ENCODE data around the gene SNAPIN.

DNA sequence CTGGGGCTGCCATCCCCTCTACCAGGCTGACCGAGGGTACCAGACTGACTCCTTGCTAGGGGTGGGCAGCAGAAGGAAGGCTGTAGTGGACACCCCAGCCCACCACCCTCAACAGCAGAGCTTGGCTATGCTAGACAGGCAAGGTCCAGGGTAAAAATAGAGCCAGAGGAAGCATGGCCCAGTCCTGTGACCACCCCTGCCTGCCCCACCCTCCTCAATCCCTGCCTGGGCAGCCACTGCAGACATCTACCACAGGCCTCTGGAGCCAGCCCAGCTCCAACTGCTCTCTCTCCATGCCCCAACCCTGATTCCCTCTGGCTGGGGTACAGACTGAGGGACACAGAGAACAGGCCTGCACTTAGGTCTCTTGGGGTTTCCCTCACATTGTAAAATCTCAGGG, 28.5 kb upstream of the SNAPIN start:
- TF ChIP-seq CTCF (IDR thresholded peaks at IDR 0.05): no peak
- TF ChIP-seq POLR2AphosphoS5 (IDR thresholded peaks at IDR 0.05; ENCODE audit: low read depth, low read length): no peak

Data from Panc1 (cell line).